ENCODE results near the gene CRB1.

DNA sequence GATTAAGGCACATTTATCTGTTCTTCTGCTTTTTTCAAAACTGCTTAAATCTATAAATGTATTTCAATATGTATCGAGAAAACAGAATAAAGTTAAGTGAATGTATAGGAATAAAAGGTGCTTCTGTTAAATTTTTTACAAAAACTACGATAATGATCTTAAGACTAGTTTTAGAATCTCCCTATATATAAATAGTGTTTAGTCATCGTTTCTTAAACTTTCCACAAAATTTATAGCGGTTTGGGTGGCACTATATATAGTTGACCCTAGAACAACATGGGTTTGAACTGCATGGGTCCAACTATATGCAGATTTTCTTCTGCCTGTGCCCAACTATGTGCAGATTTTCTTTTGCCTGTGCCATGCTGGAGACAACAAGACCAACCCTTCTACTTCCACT lies 125.7 kb downstream of the CRB1 start:
- no peak for TF ChIP-seq POLR2A (IDR thresholded peaks at IDR 0.05)
- no peak for TF ChIP-seq CTCF (IDR thresholded peaks at IDR 0.05)
